Dermis microvascular lymphatic vessel endothelial cell (primary cell): ENCODE measurements around the gene SLC35A5. TPM values are rescaled to one million over a fixed set of nuclear protein-coding genes. Genes with fewer than 3 reads are reported as not detected.
"Not testable (repeated sequence)": the region's sequence is repeated elsewhere in the genome, so short reads cannot be mapped to it uniquely, and the experiment has no call there.

Experiments used
- DNase-seq, 2 donors: peaks; one replicate each; pipeline versions ENCODE4 v3.0.0 to v3.0.0-alpha.2; 2010; ENCODE audit warnings: low read depth in 2 of 2
- total RNA-seq: library from RNA; depleted of rRNA; stranded (reverse); fragments of >200 nt; gene quantifications from 2 replicates; pipeline ENCODE4 v1.2.1, GENCODE V29; 2014

Gene SLC35A5, protein sequence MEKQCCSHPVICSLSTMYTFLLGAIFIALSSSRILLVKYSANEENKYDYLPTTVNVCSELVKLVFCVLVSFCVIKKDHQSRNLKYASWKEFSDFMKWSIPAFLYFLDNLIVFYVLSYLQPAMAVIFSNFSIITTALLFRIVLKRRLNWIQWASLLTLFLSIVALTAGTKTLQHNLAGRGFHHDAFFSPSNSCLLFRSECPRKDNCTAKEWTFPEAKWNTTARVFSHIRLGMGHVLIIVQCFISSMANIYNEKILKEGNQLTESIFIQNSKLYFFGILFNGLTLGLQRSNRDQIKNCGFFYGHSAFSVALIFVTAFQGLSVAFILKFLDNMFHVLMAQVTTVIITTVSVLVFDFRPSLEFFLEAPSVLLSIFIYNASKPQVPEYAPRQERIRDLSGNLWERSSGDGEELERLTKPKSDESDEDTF
- 25.7 and 33.5 TPM in 2 replicates for total RNA-seq

DNA sequence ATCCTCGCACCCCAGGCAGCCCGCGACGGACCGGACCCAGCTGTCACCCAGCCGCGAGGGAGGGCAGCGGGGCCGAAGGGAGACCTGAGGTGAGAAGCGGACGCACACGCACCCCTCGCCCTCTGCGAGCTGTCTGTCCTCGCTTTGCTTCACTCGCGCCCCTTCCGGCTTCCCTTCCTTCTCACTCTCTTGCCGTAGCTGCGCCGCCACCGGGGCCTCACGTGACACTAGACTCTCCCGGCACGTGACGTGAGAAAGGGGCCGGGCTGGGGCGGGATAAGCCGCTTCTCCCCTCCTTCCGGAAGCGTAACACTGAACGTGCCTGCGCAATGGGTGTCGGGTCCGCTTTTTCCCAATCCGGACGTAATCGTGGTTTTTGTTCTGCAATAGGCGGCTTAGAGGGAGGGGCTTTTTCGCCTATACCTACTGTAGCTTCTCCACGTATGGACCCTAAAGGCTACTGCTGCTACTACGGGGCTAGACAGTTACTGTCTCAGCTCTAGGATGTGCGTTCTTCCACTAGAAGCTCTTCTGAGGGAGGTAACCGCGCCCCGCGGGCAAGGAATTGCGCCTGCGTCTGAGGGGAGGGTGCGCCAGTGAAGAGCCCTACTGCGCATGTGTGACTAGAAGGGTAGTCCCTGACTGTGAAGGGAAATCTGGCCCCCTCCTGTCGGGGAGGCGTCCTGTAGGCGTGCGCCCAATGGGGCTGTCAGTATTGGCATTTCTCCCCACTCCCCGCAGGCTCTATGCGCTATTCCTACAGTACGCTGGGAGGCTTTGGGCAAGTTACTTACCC, at the start of gene SLC35A5, which contains the start of gene ATG3:
Gene SLC35A5, plus strand, starts transcription at position 312 of the 796 bp plus-strand sequence. CDS start 1,359 bp downstream, outside the sequence.
Gene ATG3, minus strand, starts transcription at position 229 of the 796 bp plus-strand sequence. CDS start 434 bp downstream, outside the sequence.
- peak; percentile 96 to 99 for DNase-seq

- DNase-seq, result no peak
Measured at GRCh38 chr3:112512320-112512719, 49.5 kb upstream of the SLC35A5 start.

DNA sequence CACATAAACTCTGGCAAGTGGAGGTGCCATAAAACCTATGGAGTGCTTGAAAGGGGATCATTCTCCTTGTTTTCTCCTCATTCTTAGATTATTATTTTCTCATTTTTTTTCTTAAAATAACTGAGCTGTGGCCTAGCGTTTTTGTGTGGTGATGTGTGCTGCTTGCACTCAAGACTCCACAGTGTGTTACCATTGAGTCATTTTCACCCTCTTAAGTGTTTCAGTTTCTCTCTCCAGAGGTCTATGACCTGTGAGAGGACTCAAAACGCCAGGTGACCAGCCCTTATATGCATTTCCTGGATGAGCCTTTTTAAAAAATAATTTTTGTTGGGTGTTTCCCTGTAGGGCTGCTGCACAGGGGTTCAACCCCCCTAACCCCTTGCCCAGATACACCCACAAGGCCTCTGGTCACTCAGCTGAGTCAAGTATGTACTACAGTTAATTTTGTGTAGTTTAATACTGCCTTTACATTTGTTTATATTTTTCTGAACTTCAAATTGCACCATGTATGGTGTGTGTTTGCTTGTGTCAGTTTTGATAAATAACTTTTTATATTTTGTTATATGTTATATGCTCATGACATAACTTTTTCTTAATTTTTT, 47.2 kb upstream of the SLC35A5 start:
- no peak for DNase-seq

- not testable (repeated sequence) for DNase-seq
Measured at GRCh38 chr3:112518970-112519369, 42.9 kb upstream of the SLC35A5 start.

GRCh38 chr3:112519424-112520001, 42.3 kb upstream of the SLC35A5 start:
- peak; percentile 77 to 80 for DNase-seq

- not testable (repeated sequence) for DNase-seq
Measured at GRCh38 chr3:112524127-112524526, 37.7 kb upstream of the SLC35A5 start.

GRCh38 chr3:112530573-112530972, 31.3 kb upstream of the SLC35A5 start:
- no peak for DNase-seq

GRCh38 chr3:112531358-112531781, 30.5 kb upstream of the SLC35A5 start:
- peak; percentile 40 to 57 for DNase-seq

DNA sequence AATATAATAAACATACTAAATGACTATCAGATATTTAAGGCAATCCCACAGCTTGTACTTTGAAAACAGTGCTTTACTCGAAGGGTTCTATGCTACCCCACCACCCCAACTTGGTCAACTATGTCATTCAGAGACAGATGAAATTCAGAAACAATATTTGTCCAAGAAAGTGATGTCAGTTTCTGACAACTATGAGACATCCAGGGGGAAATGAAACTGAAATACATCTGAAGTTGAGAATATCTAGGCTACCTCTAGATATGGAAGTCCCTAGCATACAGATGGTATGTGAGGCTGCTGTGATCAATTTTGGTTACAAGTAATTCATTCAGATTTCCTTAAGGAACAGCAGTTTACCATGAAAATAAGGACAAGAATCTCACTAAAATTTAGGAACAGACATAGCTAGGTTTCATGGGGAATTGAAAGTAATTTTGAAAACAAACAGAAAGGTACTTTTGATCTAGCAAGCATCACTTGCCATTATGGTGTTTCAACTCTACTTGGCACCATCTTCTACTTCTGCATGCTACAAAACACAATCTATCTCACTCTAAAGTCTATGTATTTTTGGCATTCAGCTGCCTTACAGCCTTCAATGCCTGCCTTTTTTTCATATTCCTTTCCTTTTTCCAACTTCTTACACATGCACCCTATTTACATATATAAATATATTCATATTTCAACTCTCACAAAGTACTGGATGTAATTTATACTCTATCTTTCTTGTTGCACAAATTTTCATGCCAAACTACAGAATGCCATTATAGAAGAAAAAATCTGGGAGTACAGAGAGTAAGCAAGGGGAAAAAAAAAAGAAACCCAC, 21.8 kb upstream of the SLC35A5 start:
- DNase-seq, result no peak

DNA sequence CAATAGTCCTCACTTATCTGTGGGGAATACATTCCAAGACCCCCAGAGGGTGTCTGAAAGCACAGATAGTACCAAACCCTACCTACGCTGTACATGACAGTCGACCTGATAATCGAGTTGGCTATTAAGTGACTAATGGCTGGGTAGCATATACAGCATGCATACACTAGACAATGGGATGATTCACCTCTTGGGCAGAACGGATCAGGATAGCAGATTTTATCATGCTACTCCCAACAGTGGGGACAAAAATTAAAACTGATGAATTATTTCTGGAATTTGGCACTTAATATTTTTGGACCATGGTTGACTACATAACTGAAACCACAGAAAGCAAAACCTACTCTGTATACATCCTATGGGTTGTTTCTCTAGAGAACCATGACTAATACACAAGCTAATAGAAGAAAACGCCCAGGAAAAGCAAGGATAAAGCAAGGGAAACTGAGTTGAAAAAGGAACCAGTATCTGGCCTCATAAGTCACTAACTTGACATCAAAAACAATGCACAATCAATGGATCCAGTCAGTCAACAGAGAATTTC, 15.6 kb upstream of the SLC35A5 start:
- peak; percentile 45 to 78 for DNase-seq

DNA sequence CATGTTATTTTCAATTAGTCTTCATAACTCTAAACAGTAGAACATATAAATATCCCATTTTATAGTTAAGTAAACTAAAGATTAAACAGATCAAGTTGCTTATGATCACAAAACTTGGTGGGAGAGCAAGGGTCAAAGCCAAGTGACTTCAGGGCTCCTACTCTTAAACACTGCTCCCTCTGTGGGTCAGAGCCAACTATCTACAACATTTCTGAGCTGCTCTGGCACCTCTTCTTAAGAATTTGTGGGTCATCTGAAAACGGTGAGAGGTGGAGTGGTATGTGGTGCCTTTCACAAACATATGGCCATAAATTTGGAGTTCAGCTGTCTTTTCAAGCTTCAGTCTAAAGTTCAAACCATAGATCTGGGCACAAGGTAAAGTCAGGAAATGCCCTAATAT, 11.0 kb upstream of the SLC35A5 start:
- no peak for DNase-seq

- DNase-seq, result peak in 1 of 2 donors; percentile 18
Measured at GRCh38 chr3:112555535-112556170, 6.2 kb upstream of the SLC35A5 start.

DNA sequence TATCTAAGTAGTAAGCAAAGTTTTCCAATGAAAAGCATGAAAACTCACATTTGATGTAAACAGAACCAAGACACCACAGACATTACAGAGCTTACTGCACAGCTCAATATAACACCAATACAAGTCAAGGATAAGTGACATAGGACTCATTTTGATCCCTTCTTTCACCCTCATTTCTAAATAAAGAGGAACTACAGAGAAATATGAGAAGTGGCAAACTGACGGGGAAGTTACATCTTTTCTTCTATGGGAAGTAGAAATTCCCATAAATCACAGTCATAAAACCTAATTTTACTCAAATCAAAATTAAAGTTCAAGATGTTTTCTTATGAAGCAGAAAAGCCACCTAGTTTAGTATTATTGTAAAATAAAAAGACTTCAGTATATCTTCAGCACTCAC, 3.9 kb upstream of the SLC35A5 start:
- no peak for DNase-seq

DNA sequence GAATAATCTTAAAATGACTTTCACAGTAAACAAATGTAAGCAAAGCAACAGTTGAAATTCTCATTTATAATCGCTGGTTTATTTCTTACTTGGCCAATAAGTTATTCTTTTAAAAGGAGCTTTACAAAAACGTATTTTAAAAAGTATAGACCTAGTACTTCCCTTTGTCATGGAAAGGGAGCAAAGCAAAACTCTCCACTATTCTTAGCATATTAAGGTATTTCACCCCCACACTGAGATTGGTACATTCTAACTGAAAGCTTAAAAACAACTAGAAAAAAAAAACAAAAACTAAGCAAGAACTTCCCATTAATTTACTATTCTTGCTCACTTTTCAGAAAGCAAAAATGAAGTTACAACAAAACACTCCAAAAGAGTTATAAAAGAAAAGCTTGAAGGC, 1.5 kb upstream of the SLC35A5 start:
- peak in 1 of 2 donors; percentile 13 for DNase-seq

DNA sequence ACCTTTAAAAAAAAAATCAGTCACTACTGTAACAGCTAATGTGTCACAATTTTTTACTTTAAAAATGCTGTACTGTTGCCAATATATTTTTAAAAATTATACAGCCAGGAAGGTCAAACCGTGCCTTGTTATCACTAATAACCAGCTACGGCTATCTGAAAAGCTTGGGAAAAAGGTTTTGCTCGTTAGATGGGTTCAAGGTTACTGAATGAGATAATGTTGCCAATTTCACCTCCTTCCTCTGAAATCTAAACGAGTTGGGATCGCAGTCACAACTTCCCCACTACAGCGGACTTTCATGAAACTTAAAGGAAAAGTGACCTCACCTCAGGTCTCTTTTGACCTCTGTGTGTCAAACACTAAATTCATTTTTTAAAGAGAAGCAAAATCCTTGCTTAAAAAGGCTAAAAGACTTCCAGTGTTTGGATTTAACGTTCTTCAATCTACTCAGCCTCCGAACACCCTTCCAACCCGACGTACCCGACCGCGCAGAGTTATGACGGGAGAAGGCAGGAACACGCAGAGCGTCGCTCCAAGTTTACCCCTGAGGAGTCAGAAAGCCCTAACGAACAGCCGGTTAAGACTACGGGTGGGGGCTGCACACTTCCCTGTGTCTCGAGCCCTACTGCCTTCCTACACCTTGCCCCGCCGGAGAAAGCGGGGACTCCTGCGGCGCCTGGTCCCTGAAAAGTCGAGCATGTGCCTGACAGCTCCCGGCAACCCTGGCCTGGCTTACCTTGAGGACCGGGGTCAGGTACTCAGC, 943 bp upstream of the SLC35A5 start:
- peak; percentile 75 to 86 for DNase-seq

- DNase-seq, result no peak
Measured at GRCh38 chr3:112561484-112561733, 436 bp upstream of the SLC35A5 start.

GRCh38 chr3:112564247-112564939, 2.5 kb downstream of the SLC35A5 start:
- DNase-seq, result not testable (repeated sequence)

- DNase-seq, result no peak
Measured at GRCh38 chr3:112564940-112565305, 3.1 kb downstream of the SLC35A5 start.

DNA sequence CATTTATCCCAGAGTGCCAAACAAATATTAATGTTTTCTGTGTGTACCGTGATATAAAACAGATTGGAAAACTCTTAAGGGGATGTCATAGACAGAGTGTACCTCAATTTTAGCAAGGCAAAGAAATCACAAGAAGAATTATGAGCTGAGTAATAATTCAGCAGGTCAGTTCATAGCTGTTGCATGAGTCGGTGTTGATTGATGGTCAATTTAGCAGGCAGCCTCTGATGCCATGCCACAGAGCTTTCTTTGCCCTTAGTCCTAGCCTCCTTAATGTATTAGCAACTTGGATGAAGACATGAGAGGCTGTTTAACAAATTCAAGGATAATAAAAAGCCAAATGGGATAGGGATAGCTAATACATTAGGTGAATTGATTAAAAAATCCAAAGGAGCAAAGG, 6.8 kb downstream of the SLC35A5 start:
- peak in 1 of 2 donors; percentile 59 for DNase-seq
